ENCODE results near the gene POU2F3. TPM values are rescaled to one million over a fixed set of nuclear protein-coding genes. Genes with fewer than 3 reads are reported as not detected.

Gene POU2F3
- total and polyA plus RNA-seq, 4 donors, result 2.6 to 3.9 (median 3.1) TPM

- H3K27me3 ChIP-seq (ENCODE audit: control insufficient read depth in 3 of 3, insufficient read depth in 3 of 3, low read length in 2 of 3), result no peaks in the 10 kb centered on the region
- H3K27ac ChIP-seq (ENCODE audit: low read depth in 1 of 2, low read length in 1 of 2), result peak overlapping the region in 1 of 2 donors; percentile 46
- H3K36me3 ChIP-seq (ENCODE audit: control insufficient read depth in 4 of 4, insufficient read depth in 4 of 4, low read length in 4 of 4), result peaks cover 2 to 10% (median 6%) of the 10 kb centered on the region in 4 donors
- TF ChIP-seq CTCF (IDR thresholded peaks at IDR 0.05; ENCODE audit: control extremely low read depth, extremely low read depth), result no peak
- WGBS, 2 donors, result 25 to 65% methylated on average over 1 of the region's 1 CpG
- DNase-seq (no peak), ATAC-seq (ENCODE audit: insufficient read depth, low FRiP score) (no peak)
- no peak overlapping the region for H3K4me3 ChIP-seq
- H3K9ac ChIP-seq (ENCODE audit: insufficient read depth in 1 of 2, low read length in 2 of 2), result no peak overlapping the region
- H3K9me3 ChIP-seq (ENCODE audit: control insufficient read depth in 4 of 4, insufficient read depth in 3 of 4, low read length in 3 of 4), result no peaks in the 10 kb centered on the region
- H3K4me1 ChIP-seq (ENCODE audit: control insufficient read depth in 5 of 5, insufficient read depth in 5 of 5, low read length in 5 of 5), result peaks cover 0 to 39% (median 12%) of the 10 kb centered on the region in 5 donors
Observed at GRCh38 chr11:120334332-120334731, 94.4 kb downstream of the POU2F3 start.

GRCh38 chr11:120334894-120335462, 95.0 kb downstream of the POU2F3 start:
- H3K27ac ChIP-seq (ENCODE audit: low read depth in 1 of 2, low read length in 1 of 2), result peak overlapping the region; percentile 47 to 96
- peak; percentile 56 for TF ChIP-seq CTCF (IDR thresholded peaks at IDR 0.05; ENCODE audit: control extremely low read depth, extremely low read depth)
- peak overlapping the region in 1 of 2 donors; percentile 95 for H3K9ac ChIP-seq (ENCODE audit: insufficient read depth in 1 of 2, low read length in 2 of 2)
- no peak overlapping the region for H3K4me3 ChIP-seq
- peaks cover 2 to 6% (median 4%) of the 10 kb centered on the region in 4 donors for H3K36me3 ChIP-seq (ENCODE audit: control insufficient read depth in 4 of 4, insufficient read depth in 4 of 4, low read length in 4 of 4)
- H3K27me3 ChIP-seq (ENCODE audit: control insufficient read depth in 3 of 3, insufficient read depth in 3 of 3, low read length in 2 of 3), result no peaks in the 10 kb centered on the region
- DNase-seq, result peak; percentile 83 to 97 (median 96)
- no peak for ATAC-seq (ENCODE audit: insufficient read depth, low FRiP score)
- 1% methylated on average over 8 of the region's 8 CpGs for WGBS, 2 donors
- peaks cover 0 to 46% (median 12%) of the 10 kb centered on the region in 5 donors for H3K4me1 ChIP-seq (ENCODE audit: control insufficient read depth in 5 of 5, insufficient read depth in 5 of 5, low read length in 5 of 5)
- H3K9me3 ChIP-seq (ENCODE audit: control insufficient read depth in 4 of 4, insufficient read depth in 3 of 4, low read length in 3 of 4), result no peaks in the 10 kb centered on the region

- Histone ChIP-seq H3K27ac (ENCODE audit: low read depth in 1 of 2, low read length in 1 of 2) (peak overlapping the region; percentile 96 to 97), H3K9me3 (ENCODE audit: control insufficient read depth in 4 of 4, insufficient read depth in 3 of 4, low read length in 3 of 4) (no peaks in the 10 kb centered on the region), H3K4me3 (peak overlapping the region; percentile 71), H3K4me1 (ENCODE audit: control insufficient read depth in 5 of 5, insufficient read depth in 5 of 5, low read length in 5 of 5) (peaks cover 0 to 50% (median 12%) of the 10 kb centered on the region in 5 donors), H3K36me3 (ENCODE audit: control insufficient read depth in 4 of 4, insufficient read depth in 4 of 4, low read length in 4 of 4) (peaks cover 0 to under 1% (median under 1%) of the 10 kb centered on the region in 4 donors), H3K27me3 (ENCODE audit: control insufficient read depth in 3 of 3, insufficient read depth in 3 of 3, low read length in 2 of 3) (no peaks in the 10 kb centered on the region), H3K9ac (ENCODE audit: insufficient read depth in 1 of 2, low read length in 2 of 2) (peak overlapping the region; percentile 4 to 95)
- TF ChIP-seq CTCF (IDR thresholded peaks at IDR 0.05; ENCODE audit: control extremely low read depth, extremely low read depth), result no peak
- DNase-seq, result peak in 1 of 3 donors; percentile 65
- ATAC-seq (ENCODE audit: insufficient read depth, low FRiP score), result peak; percentile 1
- WGBS, 2 donors, result 0 to 1% methylated on average over 19 of the region's 19 CpGs
Observed at GRCh38 chr11:120335556-120335907, 95.6 kb downstream of the POU2F3 start.

Measured in lung (tissue), 12 donors.